Heart left ventricle (tissue), 16 donors: ENCODE results near the gene TOMM5. TPM values are rescaled to one million over a fixed set of nuclear protein-coding genes. Genes with fewer than 3 reads are reported as not detected.

ENCODE experiments used
- ATAC-seq, 4 donors: fragments of 200-7000 bp; cut with Tn5 transposase; one replicate each; pipeline ENCODE4 v1.9.1; 2020 to 2022; ENCODE audit warnings: moderate library complexity in 4 of 4, mild to moderate bottlenecking in 3 of 4, moderate number of reproducible peaks in 1 of 4
- DNase-seq, 5 donors: peaks; one replicate each; pipeline ENCODE4 v3.0.0-alpha.2; 2020
- H3K27ac ChIP-seq, 12 donors: fragments of 200-600 bp; sonication (generic) in 4 of 12; one replicate each; pipeline versions ENCODE4 v1.5.0 to v1.8.0; 2016 to 2022; ENCODE audit warnings: mild to moderate bottlenecking in 2 of 12
- H3K27me3 ChIP-seq, 9 donors: fragments of 200-600 bp; sonication (generic) in 2 of 9; one replicate each; pipeline versions ENCODE4 v1.5.1 to v1.8.0; 2016 to 2022; ENCODE audit warnings: mild to moderate bottlenecking in 3 of 9
- H3K36me3 ChIP-seq, 9 donors: fragments of 200-600 bp; sonication (generic) in 2 of 9; one replicate each; pipeline versions ENCODE4 v1.5.0 to v1.8.0; 2018 to 2022; ENCODE audit warnings: mild to moderate bottlenecking in 2 of 9
- H3K4me1 ChIP-seq, 12 donors: fragments of 200-600 bp; sonication (generic) in 4 of 12; one replicate each; pipeline versions ENCODE4 v1.5.0 to v1.8.0; 2016 to 2022; ENCODE audit warnings: mild to moderate bottlenecking in 3 of 12
- H3K4me3 ChIP-seq, 12 donors: fragments of 200-600 bp; sonication (generic) in 4 of 12; one replicate each; pipeline versions ENCODE4 v1.5.0 to v1.8.0; 2017 to 2022; ENCODE audit warnings: mild to moderate bottlenecking in 9 of 12, moderate library complexity in 4 of 12
- H3K9me3 ChIP-seq, 12 donors: fragments of 200-600 bp; sonication (generic) in 4 of 12; one replicate each; pipeline versions ENCODE4 v1.5.0 to v1.8.0; 2016 to 2022; ENCODE audit warnings: mild to moderate bottlenecking in 1 of 12
- CTCF ChIP-seq, 12 donors: fragments of 200-600 bp; sonication (generic) in 4 of 12; IDR thresholded peaks; one replicate each; pipeline versions ENCODE4 v1.5.0 to v1.8.0; 2018 to 2022; ENCODE audit warnings: antibody characterized with exemption in 12 of 12, mild to moderate bottlenecking in 5 of 12
- POLR2A ChIP-seq, 2 donors: fragments of 450-650 bp; IDR thresholded peaks; one replicate each; pipeline ENCODE4 v1.6.1; 2017; ENCODE audit warnings: antibody characterized with exemption in 2 of 2, mild to moderate bottlenecking in 2 of 2, moderate library complexity in 2 of 2
- WGBS, 4 donors: extraction: QIAGEN DNeasy Blood & Tissue Kit in 2 of 4; methylation state at CpG; one replicate each; pipeline versions ENCODE4 v1.1.5 to v1.1.7; 2013 to 2018; 5-methylcytosine and 5-hydroxymethylcytosine counted together
- intact Hi-C, 10 donors: fragments of 100-400 bp; cut with DNase I; formaldehyde crosslinking; loops; one replicate each; pipeline versions ENCODE4 v1.11.1 to v1.14.2; 2022
- long read RNA-seq, 3 donors: library from polyadenylated mRNA; unstranded; transcript quantifications; one replicate each; pipeline ENCODE4 v2.0.0, GENCODE V29; 2020 to 2021
- polyA plus RNA-seq, 2 donors: library from polyadenylated mRNA; stranded (reverse); fragments of 200-250 nt; gene quantifications; one replicate each; pipeline ENCODE4 v1.2.3, GENCODE V29; 2013
- total RNA-seq, 9 donors: library from RNA; depleted of rRNA in 2 of 9; stranded (reverse); fragments of >200 nt in 2 of 9; fragmentation: NEBNext Ultra II Directional in 3 of 9; extraction: Animal tissue kit (Norgen Biotek cat#: 25700) in 3 of 9; gene quantifications; one replicate each; pipeline versions ENCODE4 v1.1.0 to v1.2.4, GENCODE V29; 2016 to 2023
- donor health status: ischemic (EF 13 %, LVEDD 7.1; RV severe dilation, severe dysfunction).
- donor health status: healthy with polysubstance abuse.
- donor health status: DM: no; HTN: yes; CAD: no.
- donor health status: DM: no; HTN: no; CAD: no.
- donor health status: ischemic (EF 25% LVEDD 6.9; RV normal size, moderate dysfunction).
- donor health status: ischemic (EF 25% LVEDD 5.7; RV mildly dilated, moderate dysfunction).
- donor health status: healthy.
- donor health status: DM: yes; HTN: yes; CAD: no.
- donor health status: ischemic (EF 35%, LVEDD 5.7; RV mildly dilated, moderate dysfunction).
- donor health status: nonischemic (EF 11% LVEDD 7.7; RV severe dilation, severe dysfunction).
- donor health status: DM: yes; HTN: yes; CAD: no.
- donor health status: PGD.
- donor health status: ischemic (EF 29% LVEDD 5.4; RV normal size, mild dysfunction).
- donor health status: nonischemic (EF 23%, LVEDD 6.1; RV moderate dilation, normal function).

TOMM5 gene
- 10 to 100 TPM; 39.7 to 64.2 (median 50.3) TPM for total RNA-seq
- 100 to 1,000 TPM; 103 to 139 TPM for polyA plus RNA-seq
- long read RNA-seq, donor 1, transcript TOMM5-201 (2 exons, 751 nt): major isoform, 36 of 36 reads
- long read RNA-seq, donor 1, partial matches to known transcripts: 0 of 36 reads
- long read RNA-seq, donor 1, other reads (novel, unspliced or antisense): 0 of 36 reads
- long read RNA-seq, donor 2, transcript TOMM5-201 (2 exons, 751 nt): major isoform, 36 of 37 reads
- long read RNA-seq, donor 2, partial matches to known transcripts: 0 of 37 reads
- long read RNA-seq, donor 2, other reads (novel, unspliced or antisense): 0 of 37 reads
- long read RNA-seq, donor 3, transcript TOMM5-201 (2 exons, 751 nt): major isoform, 38 of 38 reads
- long read RNA-seq, donor 3, partial matches to known transcripts: 0 of 38 reads
- long read RNA-seq, donor 3, other reads (novel, unspliced or antisense): 0 of 38 reads

- ATAC-seq: peak; percentile 99 to 100 (median 99)
- DNase-seq: peak; percentile 93 to 95 (median 95)
- Histone ChIP-seq H3K4me1 (peaks cover 0 to 35% (median 16%) of the 10 kb centered on the region in 12 donors), H3K36me3 (peaks cover 0 to 25% (median 17%) of the 10 kb centered on the region in 9 donors), H3K9me3 (no peaks in the 10 kb centered on the region), H3K27ac (peak within 1 kb of the TSS in 11 of 12 donors; percentile 72 to 91 (median 84)), H3K27me3 (peaks cover 0 to 6% (median 0%) of the 10 kb centered on the region in 9 donors), H3K4me3 (peak within 1 kb of the TSS; percentile 61 to 98 (median 83))
- TF ChIP-seq CTCF (IDR thresholded peaks at IDR 0.05): peak in 2 of 12 donors; percentile 5 to 24
- TF ChIP-seq POLR2A (IDR thresholded peaks at IDR 0.05): peak in 1 of 2 donors; percentile 70
- intact Hi-C loops: loop anchor here in 7 of 10 donors (5.0 to 10.0 kb wide), 7 partner anchors 60 to 210 kb away; partner anchors contain the start of genes TRMT10B (in 2 of the 7), ZBTB5 (in 2 of the 7), DCAF10 (in 1 of the 7) and FRMPD1 (in 1 of the 7)
- 0% methylated on average over 30 to 72 of the region's 72 CpGs for WGBS, 4 donors
These were observed at the start of gene TOMM5 for GRCh38 chr9:37592108-37592951. TSS of gene TOMM5 (minus strand) at chr9:37592597. CDS start at chr9:37592532, 65 bp downstream.

DNA sequence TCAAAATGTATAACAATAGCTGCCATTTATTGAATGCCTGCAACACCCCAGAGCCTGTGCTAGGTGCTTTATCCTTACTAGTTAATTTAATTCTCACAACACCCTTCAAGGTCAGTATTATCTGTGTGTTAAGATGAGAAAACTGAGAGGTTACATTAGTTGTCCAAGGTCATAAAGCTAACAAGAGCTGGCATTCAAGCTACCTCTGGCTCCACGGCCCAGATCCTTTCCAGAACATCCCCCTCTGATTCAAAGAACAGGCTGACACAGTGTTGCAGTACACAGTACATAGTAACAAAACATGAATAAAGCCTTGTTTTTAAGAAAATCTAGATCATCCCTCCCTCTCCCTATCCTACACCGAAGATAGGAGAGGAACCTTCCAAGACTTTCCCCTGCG is 48.9 kb upstream of the TOMM5 start:
- Histone ChIP-seq H3K36me3 (no peaks in the 10 kb centered on the region), H3K27ac (no peak overlapping the region), H3K4me1 (peaks cover 0 to 11% (median 0%) of the 10 kb centered on the region in 12 donors), H3K4me3 (no peak overlapping the region), H3K27me3 (peaks cover 0 to 14% (median 0%) of the 10 kb centered on the region in 9 donors), H3K9me3 (no peaks in the 10 kb centered on the region)
- no peak for TF ChIP-seq POLR2A (IDR thresholded peaks at IDR 0.05)
- TF ChIP-seq CTCF (IDR thresholded peaks at IDR 0.05): no peak
- WGBS, 4 donors: 58 to 71% (median 62%) methylated on average over 3 of the region's 3 CpGs
- ATAC-seq: no peak
- no peak for DNase-seq
- intact Hi-C loops: no loop called here

GRCh38 chr9:37640246-37640645 is 47.8 kb upstream of the TOMM5 start:
- WGBS, 4 donors: 62 to 72% (median 66%) methylated on average over 3 of the region's 3 CpGs

More at GRCh38 chr9:37640246-37640645, 47.8 kb upstream of the TOMM5 start:
- TF ChIP-seq CTCF (IDR thresholded peaks at IDR 0.05) (no peak), POLR2A (IDR thresholded peaks at IDR 0.05) (no peak)
- no peaks in the 10 kb centered on the region for H3K36me3 ChIP-seq
- peaks cover 0 to 10% (median 0%) of the 10 kb centered on the region in 9 donors for H3K27me3 ChIP-seq
- no peak overlapping the region for H3K4me3 ChIP-seq
- peaks cover 0 to 2% (median 0%) of the 10 kb centered on the region in 12 donors for H3K4me1 ChIP-seq
- intact Hi-C loops: no loop called here
- ATAC-seq: no peak
- no peak for DNase-seq
- H3K27ac ChIP-seq: no peak overlapping the region
- no peaks in the 10 kb centered on the region for H3K9me3 ChIP-seq
